NCI-H1694 (cell line): ENCODE measurements around the gene CLIC5.

Experiments used
- DNase-seq: peaks from one replicate; lab custom pipeline; 2025; lab: John Stamatoyannopoulos, UW

CLIC5 gene

GRCh38 chr6:45997875-45998506 lies 17.7 kb downstream of the CLIC5 start:
- DNase-seq = no peak

GRCh38 chr6:45991189-45991588 lies 24.5 kb downstream of the CLIC5 start:
- DNase-seq = no peak

GRCh38 chr6:45990162-45990561 lies 25.5 kb downstream of the CLIC5 start:
- DNase-seq = no peak

- DNase-seq = no peak
Measured at GRCh38 chr6:45988635-45989034, 27.0 kb downstream of the CLIC5 start.

- DNase-seq = no peak
Measured at GRCh38 chr6:45987856-45988255, 27.8 kb downstream of the CLIC5 start.

GRCh38 chr6:45986746-45987274 lies 28.9 kb downstream of the CLIC5 start:
- no peak for DNase-seq

GRCh38 chr6:45984788-45985425 lies 30.8 kb downstream of the CLIC5 start:
- DNase-seq = no peak

GRCh38 chr6:45984347-45984746 lies 31.3 kb downstream of the CLIC5 start:
- no peak for DNase-seq

GRCh38 chr6:45983062-45983461 lies 32.6 kb downstream of the CLIC5 start:
- DNase-seq = no peak

- DNase-seq = no peak
Measured at GRCh38 chr6:45982280-45983036, 33.2 kb downstream of the CLIC5 start.

- DNase-seq = no peak
Measured at GRCh38 chr6:45981046-45981445, 34.6 kb downstream of the CLIC5 start.

- DNase-seq = no peak
Measured at GRCh38 chr6:45979311-45979710, 36.3 kb downstream of the CLIC5 start.

GRCh38 chr6:45974596-45974995 lies 41.1 kb downstream of the CLIC5 start:
- no peak for DNase-seq

GRCh38 chr6:45972795-45973503 lies 42.7 kb downstream of the CLIC5 start:
- DNase-seq = no peak

GRCh38 chr6:45971287-45971686 lies 44.4 kb downstream of the CLIC5 start:
- no peak for DNase-seq

GRCh38 chr6:45970326-45970725 lies 45.3 kb downstream of the CLIC5 start:
- no peak for DNase-seq

GRCh38 chr6:45969883-45970282 lies 45.8 kb downstream of the CLIC5 start:
- DNase-seq = no peak

- no peak for DNase-seq
Measured at GRCh38 chr6:45969026-45969425, 46.6 kb downstream of the CLIC5 start.

- DNase-seq = no peak
Measured at GRCh38 chr6:45967363-45967762, 48.3 kb downstream of the CLIC5 start.

- no peak for DNase-seq
Measured at GRCh38 chr6:45966797-45967196, 48.9 kb downstream of the CLIC5 start.

GRCh38 chr6:45966340-45966739 lies 49.3 kb downstream of the CLIC5 start:
- no peak for DNase-seq

GRCh38 chr6:45965792-45966191 lies 49.9 kb downstream of the CLIC5 start:
- no peak for DNase-seq
